Activated T-cell treated with anti-CD3 and anti-CD28 coated beads for 24 hours (primary cell): ENCODE measurements around the gene BRSK2.
"Not testable (repeated sequence)": the region's sequence is repeated elsewhere in the genome, so short reads cannot be mapped to it uniquely, and the experiment has no call there.

Experiments
- DNase-seq: peaks from one replicate; pipeline ENCODE4 v3.0.0-alpha.2; 2020; ENCODE audit warnings: low read depth

The BRSK2 gene

DNA sequence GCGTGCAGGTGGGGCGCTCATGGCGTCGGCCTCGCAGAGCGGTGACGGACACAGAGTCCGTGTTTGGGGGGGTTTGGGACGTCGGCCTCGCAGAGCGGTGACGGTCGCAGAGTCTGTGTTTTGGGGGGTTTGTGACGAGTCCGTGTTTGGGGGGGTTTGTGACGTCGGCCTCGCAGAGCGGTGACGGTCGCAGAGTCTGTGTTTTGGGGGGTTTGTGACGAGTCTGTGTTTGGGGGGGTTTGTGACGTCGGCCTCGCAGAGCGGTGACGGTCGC, 20.1 kb downstream of the BRSK2 start:
- not testable (repeated sequence) for DNase-seq

GRCh38 chr11:1410366-1411291, 20.9 kb downstream of the BRSK2 start:
- no peak for DNase-seq

GRCh38 chr11:1411301-1411700, 21.6 kb downstream of the BRSK2 start:
- no peak for DNase-seq

GRCh38 chr11:1411739-1412138, 22.0 kb downstream of the BRSK2 start:
- not testable (repeated sequence) for DNase-seq

- DNase-seq: no peak
These were observed 22.8 kb downstream of the BRSK2 start for GRCh38 chr11:1412377-1413095.

DNA sequence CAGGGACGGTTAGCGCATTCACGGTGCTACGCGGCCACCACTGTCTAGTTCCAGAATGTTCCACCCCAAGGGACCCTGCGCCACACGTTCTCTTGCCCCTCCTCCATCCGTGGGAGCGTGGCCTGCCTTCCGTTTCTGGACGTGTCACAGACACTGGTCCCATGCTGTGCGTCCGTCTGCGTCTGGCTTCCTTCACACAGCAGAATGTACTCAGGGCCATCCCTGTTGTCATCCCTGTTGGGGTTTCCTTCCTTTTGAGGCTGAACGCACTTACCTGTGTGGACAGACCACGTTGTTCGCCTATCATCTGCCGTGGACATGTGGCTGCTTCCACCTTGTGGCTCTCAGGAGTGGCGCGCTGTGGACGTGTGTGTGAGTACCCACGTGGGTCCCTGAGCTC, 24.9 kb downstream of the BRSK2 start:
- no peak for DNase-seq

DNA sequence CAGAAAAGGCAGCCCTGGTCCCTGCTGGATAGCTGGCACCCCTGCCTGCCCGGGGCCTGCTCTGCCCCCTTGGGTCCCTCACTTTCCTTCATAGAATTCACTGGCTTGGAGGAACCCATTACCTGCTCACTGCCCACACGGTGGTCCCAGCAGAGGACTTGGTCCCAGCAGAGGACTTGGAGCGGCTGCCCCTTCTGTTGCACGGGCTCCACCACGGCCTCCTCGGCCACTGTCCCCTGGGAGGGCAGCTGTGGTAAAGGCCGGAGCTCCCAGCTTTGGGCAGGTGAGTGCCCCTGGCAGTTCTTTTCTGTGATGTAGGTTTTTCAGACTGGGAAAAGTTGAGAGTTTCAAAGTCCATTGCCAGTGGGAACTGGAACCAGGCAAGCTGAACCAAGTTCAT, 25.9 kb downstream of the BRSK2 start:
- no peak for DNase-seq

DNA sequence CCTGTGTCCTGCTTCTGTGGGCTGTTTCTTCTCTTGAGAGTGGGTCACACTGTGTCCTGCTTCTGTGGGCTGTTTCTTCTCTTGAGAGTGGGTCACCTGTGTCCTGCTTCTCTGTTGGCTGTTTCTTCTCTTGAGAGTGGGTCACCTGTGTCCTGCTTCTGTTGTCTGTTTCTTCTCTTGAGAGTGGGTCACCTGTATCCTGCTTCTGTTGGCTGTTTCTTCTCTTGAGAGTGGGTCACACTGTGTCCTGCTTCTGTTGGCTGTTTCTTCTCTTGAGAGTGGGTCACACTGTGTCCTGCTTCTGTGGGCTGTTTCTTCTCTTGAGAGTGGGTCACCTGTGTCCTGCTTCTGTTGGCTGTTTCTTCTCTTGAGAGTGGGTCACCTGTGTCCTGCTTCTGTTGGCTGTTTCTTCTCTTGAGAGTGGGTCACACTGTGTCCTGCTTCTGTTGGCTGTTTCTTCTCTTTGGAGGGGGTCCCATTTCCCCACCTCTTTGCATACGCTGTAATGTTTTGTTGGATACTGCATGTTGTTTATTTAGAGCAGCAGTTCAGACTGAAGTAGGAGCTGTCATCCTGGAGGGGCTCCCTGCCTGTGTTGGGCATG, 28.6 kb downstream of the BRSK2 start:
- not testable (repeated sequence) for DNase-seq

DNA sequence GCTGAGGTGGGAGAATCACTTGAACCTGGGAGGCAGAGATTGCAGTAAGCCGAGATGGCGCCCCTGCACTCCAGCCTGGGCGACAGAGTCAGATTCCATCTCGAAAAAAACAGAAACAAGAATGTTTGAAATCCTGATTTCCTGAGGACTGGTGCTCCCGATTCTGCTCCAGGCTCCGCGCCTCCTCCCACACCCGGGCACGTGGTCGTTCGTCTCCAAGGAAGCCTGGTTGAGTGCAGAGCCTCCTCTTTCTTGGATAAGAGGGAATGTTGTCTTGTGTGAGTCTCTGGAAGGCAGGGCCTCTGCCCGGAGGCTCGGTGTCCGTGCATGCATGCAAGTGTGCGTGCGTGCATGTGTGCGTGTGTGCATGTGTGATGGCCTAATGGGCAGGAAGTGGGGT, 30.1 kb downstream of the BRSK2 start:
- DNase-seq: no peak

- DNase-seq: no peak
These were observed 31.6 kb downstream of the BRSK2 start for GRCh38 chr11:1421291-1421690.

DNA sequence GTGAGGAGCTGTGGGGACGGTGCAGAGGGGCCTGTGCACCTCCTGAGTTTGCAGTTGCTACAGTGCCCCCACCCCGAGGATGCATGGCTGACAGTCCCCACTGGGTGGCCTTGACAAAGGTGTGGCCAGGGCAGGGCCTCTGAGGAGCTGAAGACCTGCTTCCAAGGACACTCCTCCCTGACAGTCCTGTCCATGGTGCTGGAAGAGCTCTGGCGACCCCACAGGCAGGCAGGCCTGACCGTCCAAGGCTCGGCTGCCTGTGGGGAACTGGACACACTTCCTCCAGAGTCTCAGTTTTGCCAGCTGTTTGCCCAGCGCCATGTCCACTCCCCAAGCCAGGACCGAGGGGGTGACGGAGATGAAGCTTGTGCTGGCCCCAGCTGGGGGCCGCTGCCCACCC, 32.7 kb downstream of the BRSK2 start:
- DNase-seq: no peak

DNA sequence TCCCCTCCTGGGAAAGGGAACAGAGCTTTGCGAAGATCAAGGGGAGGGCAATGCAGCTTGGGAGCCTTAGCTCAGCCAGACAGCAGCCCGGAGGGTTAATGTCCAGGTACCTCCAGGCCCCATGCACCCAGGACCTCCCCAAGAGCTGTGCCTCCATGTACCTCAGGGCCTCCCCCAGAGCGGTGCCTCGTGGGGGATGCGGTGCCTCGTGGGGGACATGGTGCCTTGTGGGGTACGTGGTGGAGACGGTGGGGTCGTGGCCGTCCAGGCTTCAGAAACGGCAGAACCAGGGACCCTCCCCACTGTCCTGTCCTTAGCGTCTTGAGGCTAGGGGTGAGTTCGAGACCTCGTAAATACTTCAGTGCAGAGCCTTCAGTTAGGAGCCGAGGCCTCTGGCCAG, 33.2 kb downstream of the BRSK2 start:
- DNase-seq: no peak

DNA sequence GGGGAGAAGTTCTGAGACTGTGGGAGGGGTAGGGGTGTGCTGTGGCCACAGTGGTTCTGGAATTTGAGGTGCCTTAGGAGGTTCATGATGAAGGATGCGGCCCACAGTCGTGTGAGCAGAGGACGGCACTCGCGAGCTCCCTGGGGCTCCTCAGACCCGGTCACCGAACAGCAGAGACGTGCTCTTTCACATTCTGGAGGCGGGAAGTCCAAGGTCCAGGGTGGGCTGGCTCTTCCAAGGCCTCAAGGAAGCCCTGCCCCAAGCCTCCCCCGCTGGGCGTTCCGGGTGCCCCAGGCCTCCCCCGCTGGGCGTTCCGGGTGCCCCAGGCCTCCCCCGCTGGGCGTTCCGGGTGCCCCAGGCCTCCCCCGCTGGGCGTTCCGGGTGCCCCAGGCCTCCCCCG, 33.7 kb downstream of the BRSK2 start:
- not testable (repeated sequence) for DNase-seq

- DNase-seq: no peak
These were observed 35.3 kb downstream of the BRSK2 start for GRCh38 chr11:1425006-1425405.

DNA sequence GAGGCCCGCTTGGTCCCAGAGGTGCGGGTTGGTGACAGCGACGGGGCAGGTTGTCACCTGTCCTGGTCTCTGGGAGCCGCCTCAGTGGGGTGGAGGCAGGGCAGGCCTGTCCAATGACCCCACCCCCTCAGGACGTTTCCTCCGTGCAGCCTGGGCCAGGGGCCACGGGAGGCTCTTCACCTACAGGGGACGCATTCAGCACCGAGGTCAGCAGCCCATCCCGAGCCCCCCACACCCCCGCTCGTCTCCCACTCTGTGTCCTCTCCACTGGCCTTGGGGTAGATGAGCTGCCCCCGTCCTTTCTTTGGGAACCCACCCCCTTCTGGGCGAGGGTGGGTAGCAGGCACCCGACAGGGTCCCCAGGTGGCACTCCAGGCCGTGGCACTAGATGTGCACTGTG, 35.7 kb downstream of the BRSK2 start:
- no peak for DNase-seq

- DNase-seq: no peak
These were observed 39.1 kb downstream of the BRSK2 start for GRCh38 chr11:1428762-1429316.

DNA sequence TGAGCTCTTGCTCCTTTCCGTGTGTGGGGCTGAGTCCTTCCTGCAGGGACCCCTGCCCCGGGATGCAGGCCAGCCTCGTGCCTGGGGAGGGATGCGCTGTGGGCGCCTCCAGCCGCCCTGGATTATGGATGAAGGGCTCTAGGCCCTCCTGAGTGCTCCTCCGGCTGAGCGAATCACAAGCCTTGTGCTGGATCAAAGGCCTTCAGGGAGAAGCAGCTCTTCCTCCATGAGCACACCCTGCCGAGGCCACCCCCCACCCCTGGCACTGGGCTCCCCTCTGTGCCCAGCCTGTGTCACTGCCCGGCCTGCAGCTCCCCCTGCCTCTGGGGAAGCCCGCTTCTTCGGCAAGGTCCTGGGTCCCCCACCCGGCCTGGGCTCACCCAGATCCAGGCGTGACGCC, 43.8 kb downstream of the BRSK2 start:
- DNase-seq: no peak

DNA sequence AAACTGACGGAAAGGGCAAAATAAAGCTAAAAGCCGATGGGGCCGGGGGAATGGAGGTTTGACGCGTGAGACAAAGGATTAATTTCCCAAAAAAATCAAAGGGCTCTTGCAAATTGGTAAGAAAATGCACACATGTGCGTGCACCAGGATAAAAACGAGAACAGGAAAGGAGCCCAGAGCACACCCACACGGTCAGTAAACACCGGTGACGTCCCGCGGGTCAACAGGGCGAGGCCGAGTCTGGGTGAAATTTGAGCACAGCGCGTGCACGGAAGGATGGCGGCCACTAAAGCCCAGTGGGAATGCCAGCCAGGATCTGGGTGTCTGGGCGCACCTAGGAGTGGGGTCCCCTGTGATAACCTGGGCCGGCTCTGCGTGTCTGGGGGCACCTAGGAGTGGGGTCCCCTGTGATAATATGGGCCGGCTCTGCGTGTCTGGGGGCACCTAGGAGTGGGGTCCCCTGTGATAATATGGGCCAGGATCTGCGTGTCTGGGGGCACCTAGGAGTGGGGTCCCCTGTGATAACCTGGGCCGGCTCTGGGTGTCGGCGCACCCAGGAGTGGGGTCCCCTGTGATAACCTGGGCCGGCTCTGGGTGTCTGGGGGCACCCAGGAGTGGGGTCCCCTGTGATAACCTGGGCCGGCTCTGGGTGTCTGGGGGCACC, 44.4 kb downstream of the BRSK2 start:
- DNase-seq: no peak

- DNase-seq: not testable (repeated sequence)
These were observed 45.7 kb downstream of the BRSK2 start for GRCh38 chr11:1435479-1435819.

GRCh38 chr11:1435820-1436467, 46.2 kb downstream of the BRSK2 start:
- DNase-seq: no peak

GRCh38 chr11:1436468-1437039, 46.8 kb downstream of the BRSK2 start:
- no peak for DNase-seq

DNA sequence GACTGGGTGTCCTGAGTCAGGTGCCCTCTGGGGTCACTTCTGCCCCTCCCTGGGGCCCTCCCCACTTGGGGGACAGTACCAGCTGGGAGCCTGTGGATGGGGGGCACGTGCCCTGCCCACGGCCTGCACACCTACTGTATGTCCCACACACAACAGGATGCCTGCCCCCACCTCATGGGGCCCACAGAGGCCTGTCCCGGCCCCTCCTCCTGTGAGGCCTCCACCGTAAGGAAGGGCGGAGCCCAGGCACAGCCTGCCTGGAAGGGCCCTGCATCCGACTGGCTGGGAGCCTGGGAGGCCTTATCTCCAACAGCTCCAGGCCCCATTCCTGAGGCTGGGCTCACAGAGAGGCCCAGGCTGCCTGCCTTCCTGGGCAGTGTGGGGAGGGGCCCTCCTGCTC, 47.8 kb downstream of the BRSK2 start:
- no peak for DNase-seq
